Neural cell (in vitro differentiated cells): ENCODE data around the gene MAP1LC3B2. TPM values are rescaled to one million over a fixed set of nuclear protein-coding genes. Genes with fewer than 3 reads are reported as not detected.

Experiments
- H2AFZ ChIP-seq: fragments of 200-600, 300-800 bp; sonication (generic), shearing (Covaris generic); 2 replicates; pipeline ENCODE4 v1.6.0; 2014; ENCODE audit warnings: low read depth, mild to moderate bottlenecking, antibody characterized with exemption, low read length, moderate library complexity
- H3F3A ChIP-seq: fragments of 200-600 bp; shearing (Covaris generic); 2 replicates; pipeline ENCODE4 v1.6.1; 2016; ENCODE audit warnings: mild to moderate bottlenecking, moderate library complexity, mixed read lengths, antibody characterized with exemption, low read length; ENCODE audit not compliant: insufficient read depth, poor library complexity, severe bottlenecking
- H3K27ac ChIP-seq: fragments of 200-600, 300-800 bp; sonication (generic), shearing (Covaris generic); 2 replicates; pipeline ENCODE4 v1.5.1; 2014; ENCODE audit warnings: mild to moderate bottlenecking, low read length, moderate library complexity
- H3K27me3 ChIP-seq: fragments of 300-800, 200-600 bp; sonication (generic), shearing (Covaris generic); 2 replicates; pipeline ENCODE4 v1.6.0; 2014; ENCODE audit warnings: mild to moderate bottlenecking, low read depth, low read length, moderate library complexity; ENCODE audit not compliant: insufficient read depth
- H3K36me3 ChIP-seq: fragments of 300-800, 200-600 bp; sonication (generic), shearing (Covaris generic); 2 replicates; pipeline ENCODE4 v1.5.1; 2014; ENCODE audit warnings: mild to moderate bottlenecking, antibody characterized with exemption, low read length, moderate library complexity; ENCODE audit not compliant: insufficient read depth
- H3K4me2 ChIP-seq: fragments of 300-800, 200-600 bp; sonication (generic), shearing (Covaris generic); 2 replicates; pipeline ENCODE4 v1.6.0; 2014; ENCODE audit warnings: mild to moderate bottlenecking, low read length
- H3K4me3 ChIP-seq: fragments of 300-800, 200-600 bp; sonication (generic), shearing (Covaris generic); 2 replicates; pipeline ENCODE4 v1.5.1; 2014; ENCODE audit warnings: mild to moderate bottlenecking, low read length, moderate library complexity
- H3K79me2 ChIP-seq: fragments of 200-600 bp; shearing (Covaris generic); replicated peaks from 2 replicates; pipeline ENCODE4 v1.6.0; 2014; ENCODE audit warnings: mild to moderate bottlenecking, low read length, moderate library complexity; ENCODE audit not compliant: insufficient read depth
- H3K9ac ChIP-seq: fragments of 300-800, 200-600 bp; sonication (generic), shearing (Covaris generic); 2 replicates; pipeline ENCODE4 v1.6.1; 2016; ENCODE audit warnings: mild to moderate bottlenecking, low read length, mixed read lengths
- H3K9me2 ChIP-seq: fragments of 200-600 bp; shearing (Covaris generic); 2 replicates; pipeline ENCODE4 v1.6.1; 2016; ENCODE audit warnings: mild to moderate bottlenecking, low read length, mixed read lengths; ENCODE audit not compliant: insufficient read depth
- H3K9me3 ChIP-seq: fragments of 200-600, 300-800 bp; sonication (generic), shearing (Covaris generic); 2 replicates; pipeline ENCODE4 v1.6.1; 2016; ENCODE audit warnings: mild to moderate bottlenecking, mixed run types, low read length, moderate library complexity, mixed read lengths
- H4K20me1 ChIP-seq: fragments of 200-600 bp; shearing (Covaris generic); 2 replicates; pipeline ENCODE4 v1.6.1; 2016; ENCODE audit warnings: mild to moderate bottlenecking, mixed run types; ENCODE audit not compliant: insufficient read depth
- EP300 ChIP-seq: fragments of 450-650 bp; conservative IDR thresholded peaks from 2 replicates; pipeline ENCODE4 v1.6.1; 2014; ENCODE audit warnings: antibody characterized with exemption, mild to moderate bottlenecking, moderate library complexity; ENCODE audit not compliant: poor library complexity, severe bottlenecking
- EZH2 ChIP-seq: fragments of 200-600, 300-800 bp; shearing (Covaris generic), sonication (generic); IDR thresholded peaks from 2 replicates; pipeline ENCODE4 v1.6.1; 2014; ENCODE audit warnings: antibody characterized with exemption, low read length, borderline replicate concordance, mild to moderate bottlenecking; ENCODE audit not compliant: insufficient read depth, poor library complexity, severe bottlenecking
- MXI1 ChIP-seq: fragments of 450-650 bp; conservative IDR thresholded peaks from 2 replicates; pipeline ENCODE4 v1.6.1; 2014; ENCODE audit warnings: antibody characterized with exemption, mild to moderate bottlenecking; ENCODE audit not compliant: poor library complexity, severe bottlenecking
- POLR2AphosphoS5 ChIP-seq: IDR thresholded peaks from 2 replicates; pipeline ENCODE4 v1.6.1; 2012
- RAD21 ChIP-seq: fragments of 450-650 bp; conservative IDR thresholded peaks from 2 replicates; pipeline ENCODE4 v1.6.1; 2014; ENCODE audit warnings: antibody characterized with exemption, mild to moderate bottlenecking, moderate library complexity
- SMC3 ChIP-seq: fragments of 450-650 bp; conservative IDR thresholded peaks from 2 replicates; pipeline ENCODE4 v1.6.1; 2014; ENCODE audit warnings: antibody characterized with exemption, mild to moderate bottlenecking, moderate library complexity; ENCODE audit not compliant: poor library complexity
- TAF1 ChIP-seq: IDR thresholded peaks from 2 replicates; pipeline ENCODE4 v1.6.1; 2012; ENCODE audit warnings: low read depth
- polyA plus RNA-seq: library from polyadenylated mRNA; depleted of rRNA; stranded (reverse); fragments of >200 nt; gene quantifications from 2 replicates; pipeline ENCODE4 v1.2.3, GENCODE V29; 2014
- TF ChIP-seq, protein P1 (sequence below): IDR thresholded peaks from 2 replicates; pipeline ENCODE4 v1.6.1; 2012; ENCODE audit warnings: borderline replicate concordance
- TF ChIP-seq, protein P2 (sequence below): fragments of 450-650 bp; IDR thresholded peaks from 2 replicates; pipeline ENCODE4 v1.5.1; 2014; ENCODE audit warnings: antibody characterized with exemption, mild to moderate bottlenecking, moderate library complexity; ENCODE audit not compliant: poor library complexity, severe bottlenecking

Gene MAP1LC3B2
- polyA plus RNA-seq, 1 donor from 2014 or later = 3.9 TPM

DNA sequence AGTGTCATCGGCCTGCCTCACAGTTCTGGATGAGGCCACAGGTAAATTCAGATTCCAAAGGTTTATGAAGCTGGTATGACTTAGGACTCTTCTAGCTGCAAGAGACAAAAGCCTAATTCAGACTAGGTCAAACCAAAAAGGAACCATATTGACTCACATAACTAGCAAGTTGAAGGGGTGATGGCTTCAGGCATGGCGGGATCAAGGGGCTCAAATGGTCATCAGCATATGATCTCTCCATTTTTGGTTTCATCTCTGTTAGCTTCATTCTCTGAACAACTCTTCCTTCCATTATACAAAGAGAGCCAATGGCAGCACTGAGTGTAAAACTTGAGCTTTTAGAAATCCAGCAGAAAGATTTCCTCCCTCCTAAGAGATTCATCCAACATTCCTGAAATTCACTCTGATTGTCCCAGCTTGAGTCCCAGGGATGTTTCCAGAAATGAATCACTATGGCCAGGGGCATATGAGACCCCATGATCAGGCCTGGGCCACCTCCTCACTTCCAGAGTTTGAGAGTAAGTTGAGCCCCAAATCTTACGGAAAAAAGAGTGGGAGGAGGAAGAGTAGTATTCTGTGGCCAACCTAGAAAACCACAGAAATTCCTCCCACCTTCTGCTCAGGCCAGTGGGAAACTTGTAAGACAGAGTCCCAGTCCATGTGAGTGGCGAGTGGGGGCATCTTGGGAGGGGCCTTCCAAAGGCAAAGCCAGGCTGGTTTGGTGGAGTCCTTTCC lies 2.0 kb upstream of the MAP1LC3B2 start:
- no peaks in the 10 kb centered on the region for H3F3A ChIP-seq
- no peaks in the 10 kb centered on the region for H4K20me1 ChIP-seq
- no peaks in the 10 kb centered on the region for H3K36me3 ChIP-seq
- no peak overlapping the region for H3K4me2 ChIP-seq
- H3K27ac ChIP-seq = no peak overlapping the region
- H3K9me3 ChIP-seq = no peaks in the 10 kb centered on the region
- no peaks in the 10 kb centered on the region for H3K9me2 ChIP-seq
- H3K79me2 ChIP-seq = no peaks in the 10 kb centered on the region
- H2AFZ ChIP-seq = no peak overlapping the region
- H3K27me3 ChIP-seq = no peaks in the 10 kb centered on the region
- no peak overlapping the region for H3K4me3 ChIP-seq
- TF ChIP-seq, protein P1, sequence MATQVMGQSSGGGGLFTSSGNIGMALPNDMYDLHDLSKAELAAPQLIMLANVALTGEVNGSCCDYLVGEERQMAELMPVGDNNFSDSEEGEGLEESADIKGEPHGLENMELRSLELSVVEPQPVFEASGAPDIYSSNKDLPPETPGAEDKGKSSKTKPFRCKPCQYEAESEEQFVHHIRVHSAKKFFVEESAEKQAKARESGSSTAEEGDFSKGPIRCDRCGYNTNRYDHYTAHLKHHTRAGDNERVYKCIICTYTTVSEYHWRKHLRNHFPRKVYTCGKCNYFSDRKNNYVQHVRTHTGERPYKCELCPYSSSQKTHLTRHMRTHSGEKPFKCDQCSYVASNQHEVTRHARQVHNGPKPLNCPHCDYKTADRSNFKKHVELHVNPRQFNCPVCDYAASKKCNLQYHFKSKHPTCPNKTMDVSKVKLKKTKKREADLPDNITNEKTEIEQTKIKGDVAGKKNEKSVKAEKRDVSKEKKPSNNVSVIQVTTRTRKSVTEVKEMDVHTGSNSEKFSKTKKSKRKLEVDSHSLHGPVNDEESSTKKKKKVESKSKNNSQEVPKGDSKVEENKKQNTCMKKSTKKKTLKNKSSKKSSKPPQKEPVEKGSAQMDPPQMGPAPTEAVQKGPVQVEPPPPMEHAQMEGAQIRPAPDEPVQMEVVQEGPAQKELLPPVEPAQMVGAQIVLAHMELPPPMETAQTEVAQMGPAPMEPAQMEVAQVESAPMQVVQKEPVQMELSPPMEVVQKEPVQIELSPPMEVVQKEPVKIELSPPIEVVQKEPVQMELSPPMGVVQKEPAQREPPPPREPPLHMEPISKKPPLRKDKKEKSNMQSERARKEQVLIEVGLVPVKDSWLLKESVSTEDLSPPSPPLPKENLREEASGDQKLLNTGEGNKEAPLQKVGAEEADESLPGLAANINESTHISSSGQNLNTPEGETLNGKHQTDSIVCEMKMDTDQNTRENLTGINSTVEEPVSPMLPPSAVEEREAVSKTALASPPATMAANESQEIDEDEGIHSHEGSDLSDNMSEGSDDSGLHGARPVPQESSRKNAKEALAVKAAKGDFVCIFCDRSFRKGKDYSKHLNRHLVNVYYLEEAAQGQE = no peak
- TF ChIP-seq EZH2 (no peak), EP300 (no peak), POLR2AphosphoS5 (no peak), SMC3 (no peak), MXI1 (no peak), TAF1 (no peak)
- TF ChIP-seq, protein P2, sequence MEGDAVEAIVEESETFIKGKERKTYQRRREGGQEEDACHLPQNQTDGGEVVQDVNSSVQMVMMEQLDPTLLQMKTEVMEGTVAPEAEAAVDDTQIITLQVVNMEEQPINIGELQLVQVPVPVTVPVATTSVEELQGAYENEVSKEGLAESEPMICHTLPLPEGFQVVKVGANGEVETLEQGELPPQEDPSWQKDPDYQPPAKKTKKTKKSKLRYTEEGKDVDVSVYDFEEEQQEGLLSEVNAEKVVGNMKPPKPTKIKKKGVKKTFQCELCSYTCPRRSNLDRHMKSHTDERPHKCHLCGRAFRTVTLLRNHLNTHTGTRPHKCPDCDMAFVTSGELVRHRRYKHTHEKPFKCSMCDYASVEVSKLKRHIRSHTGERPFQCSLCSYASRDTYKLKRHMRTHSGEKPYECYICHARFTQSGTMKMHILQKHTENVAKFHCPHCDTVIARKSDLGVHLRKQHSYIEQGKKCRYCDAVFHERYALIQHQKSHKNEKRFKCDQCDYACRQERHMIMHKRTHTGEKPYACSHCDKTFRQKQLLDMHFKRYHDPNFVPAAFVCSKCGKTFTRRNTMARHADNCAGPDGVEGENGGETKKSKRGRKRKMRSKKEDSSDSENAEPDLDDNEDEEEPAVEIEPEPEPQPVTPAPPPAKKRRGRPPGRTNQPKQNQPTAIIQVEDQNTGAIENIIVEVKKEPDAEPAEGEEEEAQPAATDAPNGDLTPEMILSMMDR = no peak
- H3K9ac ChIP-seq = no peak overlapping the region

DNA sequence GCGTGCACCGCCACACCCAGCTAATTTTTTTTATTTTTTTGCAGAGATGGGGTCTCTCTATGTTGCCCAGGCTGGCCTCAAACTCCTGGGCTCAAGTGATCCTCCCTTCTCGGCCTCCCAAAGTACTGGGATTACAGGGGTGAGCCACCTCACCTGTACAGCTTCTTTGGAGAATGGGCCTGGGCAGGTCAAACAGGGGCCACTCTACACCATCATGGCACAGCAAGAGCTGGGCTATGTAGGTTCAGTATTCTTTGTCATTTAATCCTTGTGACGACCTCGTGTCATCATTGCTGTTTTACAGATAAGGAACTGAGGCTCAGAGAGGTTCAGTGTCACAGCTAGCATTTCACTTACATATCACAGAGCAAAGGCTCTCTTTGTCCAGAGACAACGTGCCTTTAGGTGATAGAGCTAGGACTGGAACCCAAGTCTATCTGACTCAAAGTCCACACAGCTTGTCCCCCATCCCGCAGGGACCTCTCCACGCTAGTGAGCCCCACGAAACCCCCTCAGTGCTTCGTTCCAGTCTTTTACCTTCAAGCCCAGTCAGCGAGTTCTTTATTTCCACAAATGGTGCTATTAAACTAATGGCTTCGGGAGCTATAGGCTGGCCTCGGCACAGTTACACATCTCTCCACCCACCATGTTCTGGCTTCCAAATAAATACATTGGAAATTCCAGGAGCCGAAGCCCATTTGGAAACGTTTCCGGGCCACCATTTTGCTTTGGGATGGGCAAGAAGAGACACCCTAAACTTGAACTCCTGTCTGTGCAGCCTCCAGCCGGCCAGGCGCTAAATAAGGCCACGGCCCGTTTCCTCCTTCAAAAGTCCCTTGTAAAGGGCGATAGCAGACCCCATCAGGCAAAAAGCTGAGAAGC lies 660 bp upstream of the MAP1LC3B2 start:
- Histone ChIP-seq H3K27ac (no peak overlapping the region), H2AFZ (no peak overlapping the region), H3K79me2 (no peaks in the 10 kb centered on the region), H4K20me1 (no peaks in the 10 kb centered on the region), H3K27me3 (no peaks in the 10 kb centered on the region), H3K9ac (no peak overlapping the region), H3K9me2 (no peaks in the 10 kb centered on the region), H3K4me3 (no peak overlapping the region), H3K4me2 (no peak overlapping the region), H3K9me3 (no peaks in the 10 kb centered on the region), H3F3A (no peaks in the 10 kb centered on the region), H3K36me3 (no peaks in the 10 kb centered on the region)
- no peak for TF ChIP-seq MXI1
- no peak for TF ChIP-seq TAF1
- TF ChIP-seq, protein P2 = no peak
- no peak for TF ChIP-seq EP300
- TF ChIP-seq SMC3 = no peak
- no peak for TF ChIP-seq RAD21
- TF ChIP-seq EZH2 = no peak
- TF ChIP-seq POLR2AphosphoS5 = no peak
- TF ChIP-seq, protein P1 = no peak
